Stimulated activated CD4-positive, alpha-beta T cell treated with anti-CD3 and anti-CD28 coated beads, Interleukin-1b, Interleukin-23, amount 100 ng/mL, for 4 hours (primary cell): ENCODE data around the gene NXPH2.
"Not testable (repeated sequence)": the region's sequence is repeated elsewhere in the genome, so short reads cannot be mapped to it uniquely, and the experiment has no call there.

Experiments
- DNase-seq, 2 donors: peaks; one replicate each; pipeline ENCODE4 v3.0.0-alpha.2; 2020; ENCODE audit warnings: low read depth in 2 of 2

Gene NXPH2

DNA sequence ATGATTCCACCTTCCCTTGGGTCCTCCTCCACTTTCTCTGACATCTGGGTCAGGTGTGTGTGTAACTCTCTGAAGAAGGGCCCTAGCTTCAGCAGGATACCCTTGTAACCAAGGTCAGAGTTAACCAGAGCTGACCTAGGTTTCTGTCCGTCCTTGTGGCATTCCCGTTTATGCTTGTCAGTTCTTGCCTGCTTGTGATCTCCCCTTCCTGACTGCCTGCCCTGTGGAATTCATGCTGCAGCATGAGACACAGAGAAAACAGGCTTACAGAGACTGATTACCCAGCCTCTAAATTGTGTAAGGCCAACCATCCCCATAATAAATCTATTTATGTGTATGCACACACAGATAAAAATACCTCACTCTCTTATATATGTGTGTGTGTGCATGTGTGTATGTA, 22.8 kb downstream of the NXPH2 start:
- no peak for DNase-seq

DNA sequence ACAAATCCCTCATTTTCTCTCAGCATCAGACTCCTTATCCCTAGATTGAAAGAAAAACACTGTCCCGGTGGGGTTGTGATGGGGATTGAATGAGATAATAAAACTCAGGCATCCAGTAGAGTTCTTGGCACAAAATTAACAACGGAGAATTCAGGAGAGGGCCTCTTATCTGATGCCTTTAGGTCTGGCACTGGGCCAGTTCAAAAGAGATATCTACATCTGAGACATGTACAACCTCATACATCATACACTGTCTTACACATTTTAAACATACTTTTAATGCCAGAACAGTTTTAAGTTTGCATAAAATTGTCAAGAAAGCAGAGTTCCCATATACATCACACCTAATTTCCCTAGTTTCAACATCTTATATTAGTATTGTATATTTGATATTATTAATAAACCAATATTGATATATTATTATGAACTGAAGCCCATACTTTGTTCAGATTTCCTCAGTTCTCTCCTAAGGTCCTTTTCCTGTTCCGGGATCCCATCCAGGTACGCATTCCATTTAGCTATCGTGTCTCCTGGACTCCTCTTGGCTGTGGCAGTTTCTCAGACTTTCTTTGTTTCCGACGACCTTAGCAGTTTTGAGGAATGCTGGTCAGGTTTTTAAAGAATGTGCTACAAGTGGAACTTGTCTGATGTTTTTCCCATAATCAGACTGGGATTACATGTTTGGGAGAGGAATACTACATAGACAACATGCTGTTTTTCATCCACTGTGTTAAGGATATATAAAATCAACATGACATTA, 27.8 kb downstream of the NXPH2 start:
- no peak for DNase-seq

DNA sequence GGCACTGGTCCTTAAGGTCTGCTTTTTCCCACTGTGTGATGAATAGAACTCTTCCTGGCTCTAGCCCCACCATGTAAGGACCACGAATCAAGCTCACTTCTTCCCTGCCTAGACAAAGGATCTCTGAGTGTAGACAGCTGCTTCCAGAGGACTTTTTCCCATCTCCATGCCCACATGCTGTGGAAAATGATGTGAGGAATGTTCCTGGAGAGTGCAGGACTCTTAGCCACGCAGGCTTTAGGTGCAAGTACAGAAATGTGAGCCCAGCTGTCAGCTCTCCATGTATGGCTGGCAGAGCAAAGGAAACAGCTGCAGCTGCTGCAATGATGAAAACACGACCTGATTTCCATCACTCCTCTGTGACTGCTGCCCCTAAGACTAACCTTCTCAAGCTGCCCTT, 35.5 kb downstream of the NXPH2 start:
- no peak for DNase-seq

DNA sequence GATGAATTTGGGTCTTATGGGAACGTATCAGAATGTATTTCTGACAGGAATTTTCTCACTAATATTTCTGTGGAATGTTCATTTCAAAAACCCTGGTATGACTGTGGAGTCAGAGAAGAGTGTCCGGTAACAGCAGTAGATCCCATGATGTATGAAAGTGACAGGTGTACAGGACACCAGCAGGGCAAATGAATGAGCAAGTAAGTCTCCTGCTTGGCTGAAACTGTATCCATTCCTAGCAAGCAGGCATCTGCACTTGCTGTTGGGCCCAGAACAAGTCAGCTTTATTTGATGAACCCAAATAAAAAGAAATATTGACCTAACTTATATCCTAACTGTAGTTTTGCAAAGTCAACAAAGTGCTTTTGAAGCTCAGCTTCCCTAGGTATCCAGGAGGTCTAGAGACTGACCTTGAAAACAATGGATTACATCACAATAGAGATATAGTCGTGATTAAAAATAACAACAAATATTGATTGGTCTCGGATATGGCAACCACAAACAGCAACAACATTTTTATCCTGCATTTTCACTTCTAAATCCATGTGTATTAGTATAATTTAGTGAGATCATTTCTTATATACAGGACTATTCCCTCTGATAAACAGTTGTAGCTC, 37.6 kb downstream of the NXPH2 start:
- no peak for DNase-seq

DNA sequence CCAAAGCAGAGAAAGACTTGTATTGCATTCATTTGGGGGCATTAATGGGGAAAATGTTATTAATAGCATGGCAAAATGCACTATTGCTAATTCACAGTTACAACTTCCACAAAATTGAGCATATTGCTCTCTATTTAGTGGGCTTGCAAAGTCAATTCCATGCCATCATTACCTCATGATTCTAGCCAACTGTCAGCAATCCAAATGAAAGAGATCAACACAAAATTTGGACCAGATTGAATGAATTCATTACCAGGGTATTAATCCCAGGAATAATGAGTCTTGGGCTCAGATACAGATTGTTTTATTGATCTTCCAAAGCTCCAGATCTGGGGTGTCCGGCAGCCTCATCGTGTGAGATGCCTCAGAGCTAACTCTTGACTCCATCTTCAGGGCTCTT, 38.3 kb downstream of the NXPH2 start:
- no peak for DNase-seq

DNA sequence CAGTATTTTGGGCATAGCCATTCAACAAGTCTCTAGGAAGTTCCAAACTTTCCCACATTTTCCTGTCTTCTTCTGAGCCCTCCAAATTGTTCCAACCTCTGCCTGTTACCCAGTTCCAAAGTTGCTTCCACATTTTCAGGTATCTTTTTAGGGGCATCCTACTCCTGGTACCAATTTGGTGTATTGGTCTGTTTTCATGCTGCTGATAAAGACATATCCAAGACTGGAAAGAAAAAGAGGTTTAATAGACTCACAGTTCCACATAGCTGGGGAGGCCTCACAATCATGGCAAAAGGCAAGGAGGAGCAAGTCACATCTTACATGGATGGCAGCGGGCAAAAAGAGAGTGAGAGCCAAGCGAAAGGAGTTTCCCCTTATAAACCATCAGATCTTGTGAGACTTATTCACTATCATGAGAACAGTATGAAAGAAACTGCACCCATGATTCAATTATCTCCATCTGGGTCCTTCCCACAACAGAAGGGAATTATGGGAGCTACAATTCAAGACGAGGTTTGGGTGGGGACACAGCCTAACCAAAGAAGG, 43.1 kb downstream of the NXPH2 start:
- DNase-seq: not testable (repeated sequence)

DNA sequence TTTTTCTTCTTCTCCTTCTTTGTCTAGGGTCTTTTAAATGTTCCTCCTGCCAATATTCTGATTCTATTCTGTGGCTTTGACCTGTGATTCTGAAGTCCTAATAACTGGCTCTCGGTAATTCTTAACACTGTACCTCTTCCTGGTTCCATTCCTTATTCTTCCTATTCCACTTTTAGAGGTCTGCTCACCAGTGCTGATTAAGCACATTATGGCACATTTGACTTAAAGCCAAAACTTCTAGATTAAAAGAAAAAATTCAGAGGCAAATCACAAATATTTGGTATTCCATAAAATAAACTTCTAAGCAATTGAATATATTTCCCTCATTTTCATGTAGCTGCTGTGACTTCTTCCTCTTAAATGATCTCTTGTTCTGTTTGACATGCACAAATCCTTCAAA, 47.5 kb downstream of the NXPH2 start:
- no peak for DNase-seq

DNA sequence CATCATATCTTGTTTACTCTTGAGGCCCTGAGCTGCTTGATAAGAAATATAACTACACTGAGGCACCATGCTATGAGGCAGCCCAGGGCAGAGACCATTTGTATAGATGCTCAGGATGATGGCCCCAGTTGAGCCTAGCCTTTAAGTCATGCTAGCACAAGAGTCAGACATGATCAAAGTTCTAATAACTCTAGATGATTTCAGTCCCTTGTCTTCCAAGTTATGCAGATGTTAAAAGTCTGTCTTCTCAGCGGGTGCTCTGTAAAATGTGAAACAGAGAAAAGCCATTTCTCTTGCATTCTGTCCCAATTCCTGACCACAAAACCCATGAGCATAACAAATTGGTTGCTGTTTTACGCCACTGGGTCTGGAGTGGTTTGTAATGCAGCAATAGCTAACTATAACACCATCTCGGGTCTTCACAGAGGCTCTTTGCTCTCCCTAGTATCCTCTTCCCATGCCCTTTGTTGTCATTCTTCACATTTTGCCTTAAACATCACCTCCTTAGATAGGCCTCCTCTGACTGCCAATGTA, 49.6 kb downstream of the NXPH2 start:
- no peak for DNase-seq

DNA sequence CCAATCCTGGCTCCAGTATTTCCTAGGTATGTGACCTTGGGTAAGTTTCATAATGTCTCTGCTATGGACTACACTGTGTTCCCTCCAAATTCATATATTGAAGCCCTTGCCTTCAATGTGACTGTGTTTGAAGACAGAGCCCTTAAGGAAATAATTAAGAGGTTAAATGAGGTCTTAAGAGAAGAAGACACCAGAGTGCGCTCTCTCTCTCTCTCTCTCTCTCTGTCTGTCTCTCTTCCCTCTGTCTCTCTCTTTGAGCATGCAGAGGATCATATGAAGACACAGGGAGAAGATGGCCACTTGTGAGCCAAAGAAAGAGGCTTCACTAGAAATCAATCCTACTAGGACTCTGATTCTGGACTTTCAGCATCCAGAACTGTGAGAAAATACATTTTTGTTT, 52.2 kb downstream of the NXPH2 start:
- no peak for DNase-seq

DNA sequence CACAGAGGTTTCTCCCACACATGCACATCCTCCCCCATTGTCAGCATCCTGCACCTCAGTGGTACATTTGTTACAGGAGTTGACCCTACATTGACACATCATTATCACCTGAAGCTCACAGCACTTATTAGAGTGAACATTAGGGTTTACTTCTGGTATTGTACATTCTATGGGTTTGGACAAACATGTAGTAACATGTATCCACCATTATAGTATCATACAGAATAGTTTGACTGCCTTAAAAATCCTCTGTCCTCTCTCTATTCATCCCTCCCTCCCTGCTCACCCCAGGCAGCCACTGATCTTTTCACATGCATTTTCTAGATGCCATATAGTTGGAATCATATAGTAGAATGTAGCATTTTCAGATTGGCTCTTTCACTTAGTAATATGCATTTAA, 53.5 kb downstream of the NXPH2 start:
- DNase-seq: no peak

DNA sequence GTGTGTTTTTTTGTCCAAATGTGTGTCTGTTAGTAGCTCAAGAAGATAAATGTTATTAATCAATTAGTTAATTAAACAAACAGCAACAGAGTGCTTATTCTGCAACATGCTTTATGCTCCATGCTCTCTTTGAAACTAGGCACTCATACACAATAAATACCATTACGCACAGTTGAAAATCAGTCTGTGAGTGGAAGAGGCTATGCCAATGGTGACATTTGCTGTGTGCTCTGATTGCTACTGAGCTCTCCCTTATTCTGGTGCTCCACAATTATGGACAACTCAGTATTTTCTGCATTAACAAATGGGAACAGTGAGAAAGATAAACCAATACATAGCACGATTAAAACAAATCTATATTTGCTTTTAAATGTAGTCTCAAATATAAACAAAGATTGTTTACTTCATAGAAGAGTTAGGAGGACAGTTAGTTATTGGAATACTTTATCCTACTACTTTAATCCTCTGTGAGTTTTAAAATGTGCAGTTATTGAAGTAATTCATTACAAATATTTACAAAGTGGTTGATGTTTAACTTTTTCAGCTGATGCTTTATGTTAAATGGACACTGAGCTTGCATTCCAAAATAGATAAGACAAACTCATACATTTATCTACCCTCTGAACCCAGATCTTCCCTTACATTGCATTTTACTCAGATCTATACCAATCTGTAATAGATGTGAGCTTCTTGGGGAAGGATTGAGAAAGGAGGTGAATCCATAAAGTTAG, 55.3 kb downstream of the NXPH2 start:
- no peak for DNase-seq

DNA sequence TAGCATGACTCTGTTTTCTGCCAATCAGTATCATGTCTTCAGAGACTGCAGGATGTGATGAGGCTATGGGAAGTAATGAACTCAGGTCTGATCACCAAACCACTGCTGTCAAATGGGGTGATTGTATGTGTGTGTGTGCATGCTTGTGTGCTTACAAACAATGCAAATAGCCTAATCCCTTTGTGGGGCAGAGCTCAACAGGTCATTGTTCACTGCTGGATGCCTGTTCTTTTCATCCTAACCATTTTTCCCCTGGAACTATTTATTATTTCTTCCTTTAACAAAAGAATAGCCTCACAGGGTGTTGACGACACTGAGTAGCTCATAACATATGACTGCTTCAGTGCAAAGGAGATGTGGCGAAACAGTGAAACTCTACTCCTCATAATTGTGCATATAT, 55.9 kb downstream of the NXPH2 start:
- no peak for DNase-seq

DNA sequence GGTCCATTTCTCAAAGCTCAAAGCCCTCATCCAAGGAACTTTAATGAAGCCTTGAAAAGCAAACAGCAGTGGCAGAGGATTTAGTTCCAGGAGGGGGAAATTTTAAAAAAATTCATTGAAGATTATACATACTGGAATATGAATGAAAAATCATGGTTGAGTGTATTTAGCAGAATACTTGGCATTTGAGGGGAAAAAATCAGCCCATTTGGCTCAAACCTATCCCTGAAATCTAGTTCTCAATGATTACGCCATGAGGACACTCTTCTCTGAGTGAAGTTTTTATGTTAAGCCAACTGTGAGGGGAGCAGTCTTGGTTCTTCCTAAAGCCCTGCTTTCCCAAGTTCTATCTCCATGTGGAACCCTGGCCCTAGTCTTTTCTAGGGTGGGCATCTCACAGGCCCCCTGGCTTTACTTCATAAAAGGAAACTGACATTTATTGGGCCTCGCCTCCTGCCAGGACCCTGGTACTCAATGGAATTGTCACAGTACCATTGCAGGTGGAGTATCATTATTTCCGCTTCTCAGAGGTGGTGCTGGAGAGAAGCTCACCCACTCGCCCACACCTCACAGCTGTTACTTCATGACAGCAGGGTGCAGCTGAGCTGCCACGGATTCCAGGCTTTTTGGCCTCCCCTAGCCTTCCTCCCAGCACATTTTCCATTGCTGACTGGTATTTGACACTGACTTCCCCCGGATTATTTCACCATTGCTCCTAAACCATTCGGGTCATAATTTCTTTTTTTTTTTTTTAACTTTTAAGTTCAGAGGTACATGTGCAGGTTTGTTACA, 56.8 kb downstream of the NXPH2 start:
- DNase-seq: no peak

DNA sequence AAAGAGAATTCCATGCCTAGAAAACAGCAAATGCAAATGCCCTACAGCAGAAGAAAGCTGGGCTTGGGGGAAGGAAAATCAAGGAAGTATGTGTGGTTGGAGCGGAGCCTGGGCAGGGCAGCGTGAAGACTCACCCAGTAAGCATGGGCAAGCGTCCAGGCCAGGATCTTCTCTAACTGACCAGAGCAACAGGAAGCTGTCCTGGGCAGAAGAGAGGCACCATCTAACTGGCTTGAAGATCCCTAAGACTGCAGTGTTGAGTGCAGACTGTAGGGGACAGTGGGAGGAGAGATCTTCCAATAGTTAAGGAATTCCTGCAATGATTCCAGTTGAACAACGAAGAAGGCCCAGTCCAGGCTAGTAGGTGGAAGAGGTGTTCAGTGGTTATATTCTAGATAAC, 57.9 kb downstream of the NXPH2 start:
- no peak for DNase-seq

DNA sequence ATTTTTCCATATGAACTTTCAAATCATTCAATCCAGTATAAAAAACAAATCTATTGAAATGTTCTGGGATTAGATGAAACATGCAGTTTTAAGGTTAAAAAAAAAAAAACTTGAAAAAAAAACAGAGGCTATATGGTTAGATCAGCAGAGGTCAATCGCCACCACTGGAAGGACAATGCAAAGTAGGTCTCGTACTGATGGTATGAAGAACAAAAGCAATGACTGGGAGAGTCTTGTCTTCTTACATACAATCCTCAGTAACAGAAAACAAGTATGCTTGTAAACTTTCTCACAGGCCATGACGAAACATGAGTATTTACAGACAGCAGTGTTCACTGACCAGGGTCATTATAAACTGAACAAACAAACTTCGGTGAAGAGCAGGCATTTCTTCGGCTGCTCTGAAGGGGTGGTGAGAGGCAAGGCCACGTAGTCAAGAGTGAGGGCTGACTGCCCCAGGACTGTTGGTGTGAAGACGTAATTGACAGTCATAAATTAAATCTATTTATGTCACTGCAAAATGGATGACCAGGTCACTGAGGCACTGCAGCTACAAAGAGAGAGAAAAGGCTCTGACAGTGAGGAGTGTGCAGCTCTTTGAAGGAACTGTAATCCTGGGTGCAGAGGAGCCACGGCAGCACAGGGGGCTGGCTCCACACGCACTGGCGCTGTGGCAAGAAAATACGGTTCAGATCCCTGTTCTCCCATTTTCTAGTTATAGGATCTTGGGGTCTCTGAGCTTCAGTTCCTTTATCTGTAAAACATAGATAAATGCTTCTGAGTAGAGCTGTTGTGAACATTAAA, 60.0 kb downstream of the NXPH2 start:
- no peak for DNase-seq

DNA sequence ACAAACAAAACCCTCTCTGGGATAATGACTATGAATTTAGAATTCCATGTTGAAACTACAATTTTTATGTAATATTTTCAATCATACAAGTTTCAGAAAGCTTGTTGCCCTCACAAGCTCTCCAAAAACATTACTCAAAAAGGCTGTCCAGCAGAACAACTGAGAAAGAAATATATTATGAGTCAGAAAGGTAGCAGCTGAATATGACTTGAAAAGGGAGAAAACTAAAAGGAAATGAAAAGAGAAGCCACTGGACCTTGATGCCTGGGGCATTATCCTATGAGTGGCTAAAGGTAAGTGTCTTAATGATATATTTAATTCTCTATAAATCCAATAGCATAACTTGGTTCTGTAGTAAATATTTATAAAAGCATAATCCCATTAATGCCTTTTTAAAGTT, 61.8 kb downstream of the NXPH2 start:
- no peak for DNase-seq

DNA sequence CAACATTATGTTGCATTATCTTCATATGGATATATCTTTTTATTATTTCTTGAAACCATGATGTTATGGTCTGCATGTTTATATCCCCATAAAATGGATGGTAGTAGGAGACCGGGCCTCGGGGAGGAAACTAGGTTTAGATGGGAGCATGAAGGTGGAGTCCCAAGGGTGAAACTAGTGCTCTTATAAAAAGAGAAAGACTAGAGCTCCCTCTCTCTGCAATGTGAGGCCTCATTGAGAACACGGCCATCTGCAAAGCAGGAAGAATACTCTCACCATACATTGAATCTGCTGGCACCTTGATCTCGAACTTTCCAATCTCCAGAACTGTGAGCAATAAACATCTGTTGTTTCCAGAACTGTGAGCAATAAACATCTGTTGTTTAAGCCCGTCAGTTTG, 64.0 kb downstream of the NXPH2 start:
- no peak for DNase-seq

DNA sequence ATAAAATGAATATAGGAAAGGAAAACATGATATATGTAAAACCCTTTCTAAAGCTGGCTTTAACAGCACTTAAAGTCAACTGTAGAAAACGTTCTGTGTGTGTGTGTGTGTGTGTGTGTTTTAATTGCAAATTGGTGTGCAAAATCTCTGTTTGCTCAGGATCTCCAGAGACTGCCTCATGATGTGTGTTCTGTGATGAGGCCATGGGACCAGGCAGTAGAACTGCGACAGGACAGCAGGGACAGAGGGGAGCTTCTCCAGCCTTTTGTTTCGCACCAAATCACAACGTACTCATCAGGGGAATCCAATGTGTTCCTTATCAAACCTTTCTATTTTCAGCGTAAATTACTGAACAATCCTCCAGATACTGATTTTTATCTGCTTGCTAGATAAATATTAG, 66.7 kb downstream of the NXPH2 start:
- DNase-seq: no peak

DNA sequence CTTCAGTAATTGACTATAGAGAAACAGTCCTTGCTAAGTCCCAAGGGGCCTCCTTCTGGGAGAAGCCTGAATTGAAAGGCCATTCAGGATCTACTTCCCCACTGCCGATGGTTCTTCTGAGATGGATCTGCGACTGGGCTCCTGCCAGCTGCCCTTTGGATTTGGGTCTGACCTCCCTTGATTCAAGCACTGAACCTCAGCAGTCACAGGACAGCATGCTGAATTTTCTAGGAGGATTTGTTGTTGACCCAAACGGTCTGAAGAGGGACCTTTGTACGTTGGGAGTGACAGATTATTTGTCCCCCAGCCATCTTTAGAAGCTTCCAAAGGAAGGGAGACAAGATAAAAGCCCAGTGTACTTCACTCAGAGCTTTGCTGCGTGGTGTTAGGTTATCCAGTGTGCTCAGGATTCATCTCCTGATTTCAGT, 67.1 kb downstream of the NXPH2 start:
- DNase-seq: no peak

DNA sequence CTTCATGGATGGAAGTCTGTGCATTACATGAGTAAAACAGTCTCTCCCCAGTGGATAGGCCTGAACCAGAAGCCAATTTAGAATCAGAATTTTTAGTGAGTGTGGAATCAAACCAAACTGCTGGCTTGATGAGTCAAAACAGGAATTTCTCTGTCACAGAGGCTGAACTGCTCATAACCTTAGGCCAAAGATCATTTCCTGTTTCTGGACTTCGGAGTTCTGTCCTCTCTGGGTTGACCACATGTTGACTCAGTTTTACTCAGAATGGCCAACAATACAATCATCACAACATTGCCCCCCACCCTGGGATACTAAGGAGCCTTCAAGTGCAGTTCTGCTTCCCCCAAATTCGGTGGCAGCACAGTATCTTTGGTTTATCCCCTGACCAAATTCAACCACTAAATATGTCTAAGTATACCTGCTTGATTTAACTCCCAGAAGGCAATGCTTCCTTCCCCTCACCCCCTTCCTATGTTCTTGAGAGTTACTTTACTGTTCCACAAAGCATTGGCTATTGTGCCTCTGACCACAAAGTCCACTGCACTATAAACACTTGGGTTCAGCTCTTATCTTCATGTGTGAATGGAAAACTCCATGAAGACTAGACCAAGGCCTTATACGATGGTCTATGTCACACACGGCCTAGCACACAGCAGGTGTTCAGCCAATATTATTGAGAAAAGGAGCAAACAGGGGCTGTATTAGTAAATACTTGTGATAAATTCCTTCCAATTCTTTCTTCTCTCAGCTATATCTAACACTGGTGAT, 67.8 kb downstream of the NXPH2 start:
- DNase-seq: no peak
